GM23338 (cell line): ENCODE results near the gene DAAM2.

ENCODE experiments used
- CREB1 ChIP-seq: fragments of 250-450 bp; sonication (Bioruptor Pico); IDR thresholded peaks from 2 replicates; pipeline ENCODE4 v1.5.0; 2020; ENCODE audit warnings: low read depth, mild to moderate bottlenecking, moderate library complexity
- EZH2 ChIP-seq: fragments of 200-600 bp; sonication (generic); IDR thresholded peaks from one replicate; pipeline ENCODE4 v1.8.0; 2017; ENCODE audit warnings: antibody characterized with exemption, mild to moderate bottlenecking, low read depth; ENCODE audit not compliant: unreplicated experiment
- EZH2phosphoT487 ChIP-seq: fragments of 200-600 bp; sonication (generic); IDR thresholded peaks from one replicate; pipeline ENCODE4 v1.8.1; 2018; ENCODE audit warnings: antibody characterized with exemption; ENCODE audit not compliant: unreplicated experiment
- JUNB ChIP-seq: IDR thresholded peaks from one replicate; pipeline ENCODE4 v1.6.1; 2016; ENCODE audit warnings: antibody characterized with exemption; ENCODE audit not compliant: unreplicated experiment
- NANOG ChIP-seq: IDR thresholded peaks from 2 replicates; pipeline ENCODE4 v1.6.1; 2016; ENCODE audit warnings: antibody characterized with exemption, borderline replicate concordance
- POLR2AphosphoS5 ChIP-seq: IDR thresholded peaks from 2 replicates; pipeline ENCODE4 v1.6.1; 2016; ENCODE audit warnings: antibody characterized with exemption, low read depth
- STAT1 ChIP-seq: IDR thresholded peaks from one replicate; pipeline ENCODE4 v1.6.1; 2016; ENCODE audit warnings: antibody characterized with exemption; ENCODE audit not compliant: unreplicated experiment
- ZNF114 ChIP-seq: fragments of 250-450 bp; sonication (Bioruptor Pico); IDR thresholded peaks from 2 replicates; pipeline ENCODE4 v1.5.0; 2020; ENCODE audit warnings: mild to moderate bottlenecking, moderate library complexity
- ZNF331 ChIP-seq: fragments of 250-450 bp; sonication (Bioruptor Pico); IDR thresholded peaks from 2 replicates; pipeline ENCODE4 v1.5.0; 2020; ENCODE audit warnings: low read depth, mild to moderate bottlenecking, moderate library complexity
- TF ChIP-seq, protein P1 (sequence below), 2 experiments: fragments of 200-600 bp in 1 of 2; sonication (generic) in 1 of 2; conservative IDR thresholded peaks; 2 replicates each; pipeline versions ENCODE4 v1.5.1 to v1.6.1; 2016 to 2017; ENCODE audit warnings: antibody characterized with exemption in 2 of 2, low read depth in 2 of 2, mild to moderate bottlenecking in 2 of 2, moderate library complexity in 1 of 2
- TF ChIP-seq, protein P2 (sequence below): IDR thresholded peaks from 2 replicates; pipeline ENCODE4 v1.6.1; 2016; ENCODE audit warnings: antibody characterized with exemption
- TF ChIP-seq, protein P3 (sequence below): IDR thresholded peaks from one replicate; pipeline ENCODE4 v1.6.1; 2018; ENCODE audit warnings: antibody characterized with exemption; ENCODE audit not compliant: unreplicated experiment

DNA sequence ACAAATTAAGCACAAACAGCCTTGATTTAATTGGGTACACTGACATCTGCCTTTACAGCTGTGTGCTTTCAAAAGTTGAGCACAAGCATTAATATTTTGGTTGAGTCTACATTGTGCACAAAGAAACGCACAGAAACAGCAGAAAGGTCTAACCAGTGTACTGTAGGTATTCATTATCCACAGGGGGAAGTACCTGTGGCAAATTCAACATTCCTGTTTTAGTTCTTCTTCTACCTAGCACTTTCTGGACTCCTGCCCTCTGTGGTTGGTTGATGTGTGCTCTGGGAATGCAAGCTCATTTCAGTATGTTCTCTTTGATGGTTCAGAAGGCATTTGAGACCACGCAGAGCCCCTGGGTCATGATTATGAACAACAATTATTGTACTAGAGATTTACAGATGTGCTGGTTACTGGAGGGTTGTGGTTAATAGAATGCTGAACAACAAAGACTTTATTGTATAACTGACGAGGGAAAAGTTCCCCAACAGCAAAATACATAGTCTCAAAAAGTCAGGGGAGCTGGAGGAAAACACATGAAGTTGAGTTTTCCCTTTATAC is 26.6 kb upstream of the DAAM2 start:
- TF ChIP-seq, protein P1, sequence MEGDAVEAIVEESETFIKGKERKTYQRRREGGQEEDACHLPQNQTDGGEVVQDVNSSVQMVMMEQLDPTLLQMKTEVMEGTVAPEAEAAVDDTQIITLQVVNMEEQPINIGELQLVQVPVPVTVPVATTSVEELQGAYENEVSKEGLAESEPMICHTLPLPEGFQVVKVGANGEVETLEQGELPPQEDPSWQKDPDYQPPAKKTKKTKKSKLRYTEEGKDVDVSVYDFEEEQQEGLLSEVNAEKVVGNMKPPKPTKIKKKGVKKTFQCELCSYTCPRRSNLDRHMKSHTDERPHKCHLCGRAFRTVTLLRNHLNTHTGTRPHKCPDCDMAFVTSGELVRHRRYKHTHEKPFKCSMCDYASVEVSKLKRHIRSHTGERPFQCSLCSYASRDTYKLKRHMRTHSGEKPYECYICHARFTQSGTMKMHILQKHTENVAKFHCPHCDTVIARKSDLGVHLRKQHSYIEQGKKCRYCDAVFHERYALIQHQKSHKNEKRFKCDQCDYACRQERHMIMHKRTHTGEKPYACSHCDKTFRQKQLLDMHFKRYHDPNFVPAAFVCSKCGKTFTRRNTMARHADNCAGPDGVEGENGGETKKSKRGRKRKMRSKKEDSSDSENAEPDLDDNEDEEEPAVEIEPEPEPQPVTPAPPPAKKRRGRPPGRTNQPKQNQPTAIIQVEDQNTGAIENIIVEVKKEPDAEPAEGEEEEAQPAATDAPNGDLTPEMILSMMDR (conservative IDR thresholded peaks at IDR 0.05; ENCODE audit: low read depth in 2 of 2): no peak
- TF ChIP-seq CREB1 (CRISPR knock-in tag): no peak
- TF ChIP-seq EZH2: no peak
- TF ChIP-seq EZH2phosphoT487: no peak
- TF ChIP-seq, protein P2, sequence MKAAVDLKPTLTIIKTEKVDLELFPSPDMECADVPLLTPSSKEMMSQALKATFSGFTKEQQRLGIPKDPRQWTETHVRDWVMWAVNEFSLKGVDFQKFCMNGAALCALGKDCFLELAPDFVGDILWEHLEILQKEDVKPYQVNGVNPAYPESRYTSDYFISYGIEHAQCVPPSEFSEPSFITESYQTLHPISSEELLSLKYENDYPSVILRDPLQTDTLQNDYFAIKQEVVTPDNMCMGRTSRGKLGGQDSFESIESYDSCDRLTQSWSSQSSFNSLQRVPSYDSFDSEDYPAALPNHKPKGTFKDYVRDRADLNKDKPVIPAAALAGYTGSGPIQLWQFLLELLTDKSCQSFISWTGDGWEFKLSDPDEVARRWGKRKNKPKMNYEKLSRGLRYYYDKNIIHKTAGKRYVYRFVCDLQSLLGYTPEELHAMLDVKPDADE: no peak
- no peak for TF ChIP-seq ZNF114
- TF ChIP-seq, protein P3, sequence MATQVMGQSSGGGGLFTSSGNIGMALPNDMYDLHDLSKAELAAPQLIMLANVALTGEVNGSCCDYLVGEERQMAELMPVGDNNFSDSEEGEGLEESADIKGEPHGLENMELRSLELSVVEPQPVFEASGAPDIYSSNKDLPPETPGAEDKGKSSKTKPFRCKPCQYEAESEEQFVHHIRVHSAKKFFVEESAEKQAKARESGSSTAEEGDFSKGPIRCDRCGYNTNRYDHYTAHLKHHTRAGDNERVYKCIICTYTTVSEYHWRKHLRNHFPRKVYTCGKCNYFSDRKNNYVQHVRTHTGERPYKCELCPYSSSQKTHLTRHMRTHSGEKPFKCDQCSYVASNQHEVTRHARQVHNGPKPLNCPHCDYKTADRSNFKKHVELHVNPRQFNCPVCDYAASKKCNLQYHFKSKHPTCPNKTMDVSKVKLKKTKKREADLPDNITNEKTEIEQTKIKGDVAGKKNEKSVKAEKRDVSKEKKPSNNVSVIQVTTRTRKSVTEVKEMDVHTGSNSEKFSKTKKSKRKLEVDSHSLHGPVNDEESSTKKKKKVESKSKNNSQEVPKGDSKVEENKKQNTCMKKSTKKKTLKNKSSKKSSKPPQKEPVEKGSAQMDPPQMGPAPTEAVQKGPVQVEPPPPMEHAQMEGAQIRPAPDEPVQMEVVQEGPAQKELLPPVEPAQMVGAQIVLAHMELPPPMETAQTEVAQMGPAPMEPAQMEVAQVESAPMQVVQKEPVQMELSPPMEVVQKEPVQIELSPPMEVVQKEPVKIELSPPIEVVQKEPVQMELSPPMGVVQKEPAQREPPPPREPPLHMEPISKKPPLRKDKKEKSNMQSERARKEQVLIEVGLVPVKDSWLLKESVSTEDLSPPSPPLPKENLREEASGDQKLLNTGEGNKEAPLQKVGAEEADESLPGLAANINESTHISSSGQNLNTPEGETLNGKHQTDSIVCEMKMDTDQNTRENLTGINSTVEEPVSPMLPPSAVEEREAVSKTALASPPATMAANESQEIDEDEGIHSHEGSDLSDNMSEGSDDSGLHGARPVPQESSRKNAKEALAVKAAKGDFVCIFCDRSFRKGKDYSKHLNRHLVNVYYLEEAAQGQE: no peak
- no peak for TF ChIP-seq POLR2AphosphoS5
- no peak for TF ChIP-seq ZNF331 (CRISPR knock-in tag)
- TF ChIP-seq JUNB: no peak
- no peak for TF ChIP-seq STAT1
- no peak for TF ChIP-seq NANOG
